ENCODE results near the gene ELL3. TPM values are rescaled to one million over a fixed set of nuclear protein-coding genes. Genes with fewer than 3 reads are reported as not detected.

Gene ELL3
- total RNA-seq, 1 donor = 3.6 TPM

GRCh38 chr15:43795997-43796396, 19.2 kb upstream of the ELL3 start:
- Histone ChIP-seq H2AFZ (ENCODE audit: low read length) (no peak overlapping the region), H3K4me3 (ENCODE audit: insufficient read depth, low read length) (no peak overlapping the region), H3K4me1 (ENCODE audit: insufficient read depth, low read length) (peaks cover 58% of the 10 kb centered on the region), H3K79me2 (ENCODE audit: insufficient read depth, low read length) (peaks cover 51% of the 10 kb centered on the region), H3K4me2 (ENCODE audit: insufficient read depth, low read length) (no peak overlapping the region), H3K36me3 (ENCODE audit: insufficient read depth, low read length) (peaks cover 61% of the 10 kb centered on the region), H3K27me3 (ENCODE audit: insufficient read depth, low read length) (no peaks in the 10 kb centered on the region), H3K9me3 (ENCODE audit: low read depth, low read length) (no peaks in the 10 kb centered on the region), H4K20me1 (ENCODE audit: insufficient read depth, low read length) (peaks cover 44% of the 10 kb centered on the region), H3K27ac (ENCODE audit: low read depth, low read length) (no peak overlapping the region)
- TF ChIP-seq, protein P1, sequence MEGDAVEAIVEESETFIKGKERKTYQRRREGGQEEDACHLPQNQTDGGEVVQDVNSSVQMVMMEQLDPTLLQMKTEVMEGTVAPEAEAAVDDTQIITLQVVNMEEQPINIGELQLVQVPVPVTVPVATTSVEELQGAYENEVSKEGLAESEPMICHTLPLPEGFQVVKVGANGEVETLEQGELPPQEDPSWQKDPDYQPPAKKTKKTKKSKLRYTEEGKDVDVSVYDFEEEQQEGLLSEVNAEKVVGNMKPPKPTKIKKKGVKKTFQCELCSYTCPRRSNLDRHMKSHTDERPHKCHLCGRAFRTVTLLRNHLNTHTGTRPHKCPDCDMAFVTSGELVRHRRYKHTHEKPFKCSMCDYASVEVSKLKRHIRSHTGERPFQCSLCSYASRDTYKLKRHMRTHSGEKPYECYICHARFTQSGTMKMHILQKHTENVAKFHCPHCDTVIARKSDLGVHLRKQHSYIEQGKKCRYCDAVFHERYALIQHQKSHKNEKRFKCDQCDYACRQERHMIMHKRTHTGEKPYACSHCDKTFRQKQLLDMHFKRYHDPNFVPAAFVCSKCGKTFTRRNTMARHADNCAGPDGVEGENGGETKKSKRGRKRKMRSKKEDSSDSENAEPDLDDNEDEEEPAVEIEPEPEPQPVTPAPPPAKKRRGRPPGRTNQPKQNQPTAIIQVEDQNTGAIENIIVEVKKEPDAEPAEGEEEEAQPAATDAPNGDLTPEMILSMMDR (IDR thresholded peaks at IDR 0.05; ENCODE audit: extremely low read depth, low read depth, low read length) = no peak
- DNase-seq (ENCODE audit: insufficient read length, low spot score, missing footprints) = no peak

DNA sequence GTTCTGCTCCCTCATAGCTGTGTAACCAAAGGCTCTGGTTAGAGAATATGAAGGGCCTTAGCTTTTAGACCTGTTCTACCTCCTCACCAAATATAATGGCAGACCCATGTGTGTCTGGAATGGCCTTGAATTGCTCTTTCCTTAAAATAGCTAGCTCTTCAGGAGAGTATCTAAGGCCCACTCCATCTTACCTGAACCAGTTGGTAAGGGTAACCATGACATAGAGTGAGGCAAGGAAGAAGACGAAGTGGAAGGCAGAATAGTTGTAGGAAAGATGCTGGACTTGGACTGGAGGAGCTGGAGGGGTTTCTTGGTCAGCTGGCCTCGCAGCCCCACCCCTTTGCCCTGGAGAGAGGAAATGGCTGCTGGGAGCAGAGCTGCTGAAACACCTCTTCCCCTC, 18.4 kb upstream of the ELL3 start:
- H3K9me3 ChIP-seq (ENCODE audit: low read depth, low read length) = no peaks in the 10 kb centered on the region
- peaks cover 61% of the 10 kb centered on the region for H3K36me3 ChIP-seq (ENCODE audit: insufficient read depth, low read length)
- peaks cover 44% of the 10 kb centered on the region for H4K20me1 ChIP-seq (ENCODE audit: insufficient read depth, low read length)
- no peak overlapping the region for H3K4me2 ChIP-seq (ENCODE audit: insufficient read depth, low read length)
- no peak overlapping the region for H3K27ac ChIP-seq (ENCODE audit: low read depth, low read length)
- no peak for DNase-seq (ENCODE audit: insufficient read length, low spot score, missing footprints)
- H3K27me3 ChIP-seq (ENCODE audit: insufficient read depth, low read length) = no peaks in the 10 kb centered on the region
- H3K4me1 ChIP-seq (ENCODE audit: insufficient read depth, low read length) = peaks cover 53% of the 10 kb centered on the region
- no peak overlapping the region for H2AFZ ChIP-seq (ENCODE audit: low read length)
- TF ChIP-seq, protein P1 (IDR thresholded peaks at IDR 0.05; ENCODE audit: extremely low read depth, low read depth, low read length) = no peak
- H3K4me3 ChIP-seq (ENCODE audit: insufficient read depth, low read length) = no peak overlapping the region
- H3K79me2 ChIP-seq (ENCODE audit: insufficient read depth, low read length) = peaks cover 44% of the 10 kb centered on the region

DNA sequence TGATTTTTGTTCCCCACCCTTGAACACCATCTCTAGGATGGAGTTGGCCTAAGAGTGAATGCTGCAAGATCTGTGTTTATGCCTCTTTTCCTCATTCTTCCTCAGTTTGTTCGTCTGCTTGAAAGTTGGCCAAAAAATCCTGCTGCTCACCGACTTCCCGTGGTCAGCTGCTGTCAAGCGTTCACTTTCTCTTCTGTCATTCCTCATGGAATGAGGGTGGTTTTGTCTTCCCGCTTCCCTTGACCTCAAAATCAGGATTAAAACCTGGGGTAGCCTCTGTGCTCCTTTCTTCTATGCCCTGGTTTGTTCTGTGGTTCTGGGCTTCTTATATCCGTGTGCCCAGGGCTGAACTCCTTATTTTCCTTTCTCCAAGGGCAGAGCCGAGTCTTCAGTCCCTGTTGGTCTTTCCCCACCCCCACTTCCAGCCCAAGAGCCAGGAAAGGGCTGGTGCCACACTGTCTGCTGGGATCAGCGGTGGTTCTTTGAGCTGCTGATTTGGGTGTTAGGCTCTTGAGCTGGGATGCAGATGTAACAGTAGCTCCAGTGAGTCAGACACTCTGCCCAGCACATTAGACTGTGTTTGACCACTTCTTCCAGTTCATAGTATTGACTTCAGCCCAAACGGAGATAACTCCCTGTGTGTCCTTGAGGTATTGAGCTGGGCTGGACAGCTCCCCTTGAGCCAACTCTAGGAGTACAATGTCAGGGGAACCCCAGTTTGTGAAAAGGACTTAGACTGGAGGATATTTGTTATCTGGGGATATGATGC, 17.7 kb upstream of the ELL3 start:
- Histone ChIP-seq H3K4me2 (ENCODE audit: insufficient read depth, low read length) (peak overlapping the region; percentile 98), H3K27ac (ENCODE audit: low read depth, low read length) (peak overlapping the region; percentile 99), H3K36me3 (ENCODE audit: insufficient read depth, low read length) (peaks cover 54% of the 10 kb centered on the region), H3K79me2 (ENCODE audit: insufficient read depth, low read length) (peaks cover 39% of the 10 kb centered on the region), H3K4me3 (ENCODE audit: insufficient read depth, low read length) (peak overlapping the region; percentile 100), H3K9me3 (ENCODE audit: low read depth, low read length) (no peaks in the 10 kb centered on the region), H4K20me1 (ENCODE audit: insufficient read depth, low read length) (peaks cover 44% of the 10 kb centered on the region), H2AFZ (ENCODE audit: low read length) (no peak overlapping the region), H3K27me3 (ENCODE audit: insufficient read depth, low read length) (no peaks in the 10 kb centered on the region), H3K4me1 (ENCODE audit: insufficient read depth, low read length) (peaks cover 52% of the 10 kb centered on the region)
- TF ChIP-seq, protein P1 (IDR thresholded peaks at IDR 0.05; ENCODE audit: extremely low read depth, low read depth, low read length) = no peak
- DNase-seq (ENCODE audit: insufficient read length, low spot score, missing footprints) = peak; percentile 90

- Histone ChIP-seq H3K4me3 (ENCODE audit: insufficient read depth, low read length) (peak overlapping the region; percentile 100), H3K27ac (ENCODE audit: low read depth, low read length) (peak overlapping the region; percentile 99), H3K36me3 (ENCODE audit: insufficient read depth, low read length) (peaks cover 46% of the 10 kb centered on the region), H4K20me1 (ENCODE audit: insufficient read depth, low read length) (peaks cover 44% of the 10 kb centered on the region), H3K4me1 (ENCODE audit: insufficient read depth, low read length) (peaks cover 52% of the 10 kb centered on the region), H2AFZ (ENCODE audit: low read length) (no peak overlapping the region), H3K27me3 (ENCODE audit: insufficient read depth, low read length) (no peaks in the 10 kb centered on the region), H3K4me2 (ENCODE audit: insufficient read depth, low read length) (peak overlapping the region; percentile 98), H3K79me2 (ENCODE audit: insufficient read depth, low read length) (peaks cover 39% of the 10 kb centered on the region), H3K9me3 (ENCODE audit: low read depth, low read length) (no peaks in the 10 kb centered on the region)
- no peak for DNase-seq (ENCODE audit: insufficient read length, low spot score, missing footprints)
- TF ChIP-seq, protein P1 (IDR thresholded peaks at IDR 0.05; ENCODE audit: extremely low read depth, low read depth, low read length) = no peak
These were observed 16.9 kb upstream of the ELL3 start for GRCh38 chr15:43793647-43794046.

All from osteoblast (primary cell).